ENCODE results near the gene MGST2.

The MGST2 gene

DNA sequence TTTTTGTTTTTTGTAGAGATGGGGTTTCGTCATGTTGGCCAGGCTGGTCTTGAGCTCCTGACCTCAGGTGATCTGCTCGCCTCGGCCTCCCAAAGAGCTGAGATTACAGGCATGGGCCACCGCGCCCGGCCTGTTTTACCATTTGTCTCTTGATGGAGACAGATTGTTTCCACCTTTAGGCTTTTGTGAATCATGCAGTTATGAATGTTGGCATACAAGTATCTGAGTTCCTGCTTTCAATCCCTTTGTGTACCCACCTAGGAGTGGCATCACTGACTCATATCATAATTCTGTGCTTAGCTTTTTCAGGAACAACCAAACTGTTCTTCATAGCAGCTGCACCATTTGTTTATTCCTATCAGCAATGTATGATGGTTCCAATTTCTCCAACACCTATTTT, 20.2 kb upstream of the MGST2 start:
- DNase-seq, result no peak

- no peak for DNase-seq
Measured at GRCh38 chr4:139647184-139647583, 18.4 kb upstream of the MGST2 start.

GRCh38 chr4:139647952-139648351, 17.7 kb upstream of the MGST2 start:
- no peak for DNase-seq

DNA sequence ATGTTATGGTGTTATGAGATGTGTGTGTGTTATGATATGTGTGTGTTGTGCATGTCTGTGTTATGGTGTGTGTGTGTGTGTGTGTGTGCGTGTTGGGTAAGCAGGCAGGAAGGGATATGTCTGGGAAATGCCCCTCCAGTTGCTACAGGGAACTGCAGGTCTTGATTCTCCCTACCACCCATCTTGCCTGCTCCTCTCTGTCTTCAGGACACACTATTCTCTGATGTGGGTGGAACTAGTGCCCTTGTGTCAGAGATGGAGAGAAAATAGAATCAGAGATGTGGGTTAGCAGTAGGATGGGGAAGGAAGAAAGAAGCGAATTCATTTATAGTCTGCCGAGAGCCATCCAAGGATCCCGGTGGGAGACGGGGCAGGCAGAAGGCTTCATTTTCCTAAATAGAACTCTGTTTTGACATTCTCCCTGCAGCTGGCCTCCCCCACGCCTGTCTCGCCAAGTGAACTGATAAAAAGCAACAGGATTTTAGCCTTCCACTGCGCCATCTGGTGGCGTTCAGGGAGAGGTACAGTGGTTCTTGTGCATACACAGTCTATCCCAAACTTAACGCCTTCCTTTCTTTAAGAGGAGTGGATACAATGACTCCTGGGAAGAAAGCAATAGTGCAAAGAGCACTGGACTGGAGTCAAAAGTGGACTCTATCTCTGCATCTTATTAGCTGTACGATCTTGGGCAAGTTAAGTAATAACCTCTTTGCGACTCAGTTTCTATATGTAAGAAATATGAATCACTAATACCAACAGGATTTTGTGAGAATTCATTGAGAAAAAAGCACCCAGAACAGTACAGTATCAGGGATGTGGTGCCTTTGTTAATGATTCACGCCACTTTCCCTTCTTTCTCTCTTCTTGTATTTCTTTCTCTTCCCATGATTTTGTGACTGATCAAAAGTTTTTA, 14.1 kb upstream of the MGST2 start:
- DNase-seq, result peak; percentile 18

- DNase-seq, result no peak
Measured at GRCh38 chr4:139654516-139654915, 11.1 kb upstream of the MGST2 start.

DNA sequence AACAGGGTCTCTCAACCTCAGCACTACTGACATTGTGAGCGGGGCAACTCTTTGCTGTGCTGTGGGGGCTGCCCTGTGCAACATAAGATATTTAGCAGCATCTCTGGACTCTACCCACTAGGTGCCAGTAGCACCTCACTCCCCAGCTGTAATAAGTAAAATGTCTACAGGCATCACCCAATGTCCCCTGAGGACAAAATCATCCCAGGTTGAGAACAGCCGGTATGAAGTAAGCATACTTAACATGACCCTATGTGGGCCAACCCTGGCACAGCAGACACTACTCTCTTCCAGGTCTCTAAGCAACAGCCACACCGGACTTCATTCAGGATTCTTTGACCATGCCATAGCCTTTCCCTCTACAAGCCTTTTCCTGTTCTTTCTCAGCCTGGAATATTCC, 10.5 kb upstream of the MGST2 start:
- DNase-seq, result no peak

GRCh38 chr4:139656614-139657486, 8.8 kb upstream of the MGST2 start:
- no peak for DNase-seq

GRCh38 chr4:139658185-139658584, 7.4 kb upstream of the MGST2 start:
- DNase-seq, result no peak

DNA sequence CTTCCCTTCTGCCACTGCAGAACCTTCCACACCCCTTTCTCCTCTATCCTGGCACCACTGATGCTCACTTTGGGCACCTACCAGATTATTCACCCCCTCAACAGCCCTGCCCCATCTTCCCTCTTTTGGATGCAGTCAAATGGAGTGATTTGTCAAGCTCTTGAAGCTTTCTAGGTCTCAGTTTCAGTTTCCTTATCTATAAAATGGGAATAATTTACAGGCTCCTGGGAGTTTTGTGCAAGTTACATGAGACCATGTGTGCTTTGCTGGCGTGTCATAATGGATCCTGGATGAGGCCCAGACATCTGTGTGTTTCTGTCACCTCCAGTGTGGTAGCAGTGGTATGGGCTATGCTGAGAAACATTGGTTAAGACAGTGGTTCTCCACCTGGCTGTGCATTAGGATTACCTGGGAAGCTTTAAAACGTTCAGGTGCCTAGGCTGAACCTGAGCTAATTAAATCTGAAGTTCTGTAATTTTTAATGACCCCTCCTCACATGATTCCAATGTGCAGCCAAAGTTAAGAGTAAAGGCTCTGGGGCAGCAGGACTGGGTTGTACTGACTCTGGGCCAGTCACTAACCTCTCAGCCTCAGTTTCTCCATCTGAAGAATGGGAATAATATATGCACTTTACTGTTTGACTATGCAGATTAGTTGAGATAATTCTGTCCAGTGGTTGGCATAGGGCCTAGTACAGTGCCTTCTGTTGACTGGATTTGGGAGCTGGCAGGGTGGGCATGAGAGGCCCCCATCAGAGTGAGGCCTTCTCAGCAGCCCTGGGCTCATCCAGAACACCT, 6.8 kb upstream of the MGST2 start:
- no peak for DNase-seq

DNA sequence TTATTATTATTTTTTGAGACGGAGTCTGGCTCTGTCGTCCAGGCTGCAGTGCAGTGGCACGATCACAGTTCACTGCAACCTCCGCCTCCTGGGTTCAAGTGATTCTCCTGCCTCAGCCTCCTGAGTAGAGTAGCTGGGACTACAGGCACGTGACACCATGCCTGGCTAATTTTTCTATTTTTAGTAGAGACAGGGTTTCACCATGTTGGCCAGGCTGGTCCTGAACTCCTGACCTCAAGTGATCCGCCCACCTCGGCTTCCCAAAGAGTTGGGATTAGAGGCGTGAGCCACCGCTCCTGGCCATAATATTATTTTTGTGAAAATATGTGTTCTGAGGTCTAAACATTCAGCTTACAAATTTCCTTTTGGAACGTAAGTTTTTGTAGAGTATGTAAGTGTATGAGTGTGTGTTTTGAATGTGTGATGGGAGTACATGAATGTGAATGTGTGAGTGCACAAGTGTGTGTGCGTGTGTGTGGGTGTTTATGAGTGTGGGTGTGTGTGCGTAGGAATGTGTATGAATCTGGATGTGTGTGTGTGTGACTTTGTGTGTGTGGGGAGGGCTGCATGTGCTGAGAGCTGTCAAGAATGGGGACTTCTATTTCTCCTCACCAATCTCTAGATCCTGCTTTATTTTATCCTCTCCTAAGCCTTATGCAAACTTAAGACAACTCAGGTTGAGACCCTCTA, 5.7 kb upstream of the MGST2 start:
- no peak for DNase-seq

DNA sequence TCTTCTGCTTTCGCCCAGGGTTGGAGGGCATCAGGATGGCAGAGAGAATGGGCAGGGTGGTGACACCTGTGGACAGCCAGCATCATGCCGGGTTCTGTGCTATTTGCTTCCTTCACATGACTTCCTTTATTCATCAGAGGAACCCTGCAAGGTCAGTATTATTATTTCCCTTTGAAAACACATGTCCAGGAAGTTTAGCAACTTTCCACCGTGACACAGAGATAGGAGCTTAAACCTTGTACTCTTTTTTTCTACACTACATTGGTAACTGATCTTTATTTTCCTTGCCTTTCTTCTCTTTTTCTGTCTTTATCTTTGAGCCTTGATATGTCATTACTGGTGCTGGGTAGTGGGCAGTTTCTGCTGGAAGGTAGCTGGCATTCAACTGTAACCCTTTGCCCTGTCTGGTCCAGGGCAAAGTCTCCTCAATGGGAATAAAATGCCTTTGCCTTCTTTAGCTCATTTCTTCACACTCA, 5.0 kb upstream of the MGST2 start:
- DNase-seq, result no peak

- no peak for DNase-seq
Measured at GRCh38 chr4:139663561-139664138, 2.0 kb upstream of the MGST2 start.

GRCh38 chr4:139664442-139664841, 1.2 kb upstream of the MGST2 start:
- no peak for DNase-seq

GRCh38 chr4:139665079-139665689, 435 bp upstream of the MGST2 start:
- DNase-seq, result no peak

GRCh38 chr4:139666735-139667281, 1.2 kb downstream of the MGST2 start:
- DNase-seq, result peak; percentile 8

- no peak for DNase-seq
Measured at GRCh38 chr4:139668036-139668435, 2.4 kb downstream of the MGST2 start.

DNA sequence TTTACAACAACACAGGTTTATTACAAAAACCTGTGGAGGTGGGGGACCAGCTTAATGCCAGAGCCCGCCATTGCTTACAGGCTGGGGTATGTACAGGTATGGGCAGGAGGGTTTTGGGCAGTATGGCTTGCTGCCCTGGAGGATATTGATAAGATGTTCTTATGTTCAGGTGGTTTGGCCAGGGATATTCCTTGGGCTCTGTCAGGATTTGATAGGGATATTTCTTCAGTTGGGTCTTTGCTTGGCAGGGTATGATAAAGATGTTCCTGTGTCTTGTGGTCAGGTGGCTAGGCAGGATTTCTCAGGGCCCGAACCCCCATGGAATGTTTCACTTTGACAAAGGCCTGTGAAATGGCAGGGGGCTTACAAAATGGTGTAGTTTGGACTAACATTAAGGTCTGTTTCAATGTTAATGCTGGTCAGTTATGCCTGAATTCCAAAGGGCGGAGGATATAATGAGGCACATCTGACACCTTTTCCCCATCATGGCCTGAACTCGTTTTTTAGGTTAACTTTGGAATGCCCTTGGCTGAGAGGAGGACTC, 3.1 kb downstream of the MGST2 start:
- DNase-seq, result no peak

DNA sequence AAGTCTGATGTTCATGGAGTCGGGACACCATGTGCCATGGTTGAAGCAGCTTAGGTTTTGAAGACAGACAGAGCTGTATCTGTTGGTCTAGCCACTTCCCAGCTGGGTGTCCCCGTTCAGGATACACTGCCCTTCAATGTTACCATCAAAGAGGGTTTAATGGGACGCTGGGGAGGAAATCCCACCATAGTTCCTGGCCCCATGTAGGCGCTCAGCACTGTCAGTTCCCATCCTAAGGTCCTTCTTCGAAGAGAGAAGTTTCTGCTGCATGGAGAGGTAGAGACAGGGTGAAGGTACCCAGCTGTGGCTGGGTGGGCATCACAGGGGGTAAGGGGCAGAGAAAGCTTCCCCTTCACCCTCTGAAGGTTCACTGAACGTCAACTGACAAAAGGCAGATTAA, 3.7 kb downstream of the MGST2 start:
- no peak for DNase-seq

DNA sequence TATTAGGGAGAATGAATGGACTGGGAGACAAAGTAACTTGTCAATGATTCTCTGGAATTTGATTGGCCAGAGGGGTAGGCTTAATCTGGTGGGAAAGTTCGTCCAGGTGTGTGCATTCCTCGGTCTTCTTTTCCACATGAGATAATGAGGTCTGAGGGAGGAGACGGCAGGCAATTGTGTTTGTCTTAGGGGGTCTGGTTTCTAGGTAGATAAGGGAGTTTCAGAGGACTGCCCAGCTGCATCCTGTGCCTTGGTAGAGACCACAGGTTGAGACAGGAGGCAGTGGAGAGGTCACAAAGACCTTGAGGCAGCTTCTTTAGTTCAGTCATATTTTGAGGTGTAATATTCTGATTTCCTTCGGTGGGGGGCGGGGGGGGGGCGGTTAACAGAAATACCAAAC, 4.3 kb downstream of the MGST2 start:
- no peak for DNase-seq

GRCh38 chr4:139670775-139671174, 5.2 kb downstream of the MGST2 start:
- DNase-seq, result no peak

DNA sequence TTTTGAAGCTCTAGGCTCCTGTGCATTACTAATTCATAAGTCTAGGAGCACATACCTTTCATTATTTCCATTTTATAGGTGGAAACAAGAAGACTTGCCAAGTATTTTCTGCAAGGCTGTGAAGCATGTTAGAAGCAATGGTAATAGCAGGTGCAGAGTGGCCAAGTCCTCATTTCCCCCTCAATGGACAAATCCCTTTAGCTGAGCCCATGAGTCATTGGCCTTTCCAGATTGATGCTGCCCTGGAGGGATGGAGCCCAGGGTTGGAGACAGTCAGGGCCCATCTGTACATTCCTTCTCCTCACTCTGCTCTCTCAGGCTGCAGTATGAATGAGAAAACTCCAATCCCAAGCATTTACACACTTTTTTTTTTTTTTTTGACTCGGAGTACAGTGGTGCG, 6.6 kb downstream of the MGST2 start:
- no peak for DNase-seq

All from SHP77 treated with DMSO at 0.1 percent for 48 hours (cell line).